ENCODE results near the gene CCDC146. TPM values are rescaled to one million over a fixed set of nuclear protein-coding genes. Genes with fewer than 3 reads are reported as not detected.

The CCDC146 gene
- total RNA-seq, 1 experiment from 2014 or later = 2.2 TPM

DNA sequence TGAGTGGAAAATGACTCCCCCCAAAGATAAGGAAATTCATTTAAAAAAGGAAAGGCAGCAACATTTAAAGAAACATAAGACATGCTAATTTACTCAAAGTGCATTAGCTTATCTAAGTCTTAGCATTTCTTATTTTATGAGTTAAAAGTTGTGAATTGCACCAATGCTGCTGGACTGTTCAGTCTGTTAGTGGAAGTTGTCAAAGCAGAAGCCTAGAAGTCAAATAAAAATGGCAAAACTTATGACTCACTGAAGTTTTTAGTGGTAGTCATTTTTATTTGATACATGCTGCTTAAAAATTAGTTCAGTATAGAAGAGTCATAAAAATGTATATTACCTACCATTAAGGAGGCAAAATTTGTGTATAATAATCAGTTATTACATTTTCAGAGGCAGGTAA lies 168.0 kb downstream of the CCDC146 start:
- no TSS peak for BruUV-seq (replicated peaks)
- no peak for DNase-seq (ENCODE audit: low spot score)
- H3K4me1 ChIP-seq (ENCODE audit: insufficient read depth, low read length, poor library complexity, severe bottlenecking) = no peaks in the 10 kb centered on the region
- intact Hi-C loops (cut with micrococcal nuclease; ENCODE audit: unreplicated experiment) = no loop called here
- H3K36me3 ChIP-seq (ENCODE audit: insufficient read depth, low read length, poor library complexity, severe bottlenecking) = no peaks in the 10 kb centered on the region
- H3K27me3 ChIP-seq (replicated peaks; ENCODE audit: insufficient read depth, low read depth, low read length, poor library complexity) = no peaks in the 10 kb centered on the region
- ChIA-PET CTCF (no interaction called here), POLR2A (ENCODE audit: low non-redundant PET) (no interaction called here)
- H3K9me3 ChIP-seq (ENCODE audit: low read depth, low read length, poor library complexity, severe bottlenecking) = no peaks in the 10 kb centered on the region
- no peak overlapping the region for H3K27ac ChIP-seq (ENCODE audit: low read depth, low read length, poor library complexity, severe bottlenecking)
- TF ChIP-seq, protein P1, sequence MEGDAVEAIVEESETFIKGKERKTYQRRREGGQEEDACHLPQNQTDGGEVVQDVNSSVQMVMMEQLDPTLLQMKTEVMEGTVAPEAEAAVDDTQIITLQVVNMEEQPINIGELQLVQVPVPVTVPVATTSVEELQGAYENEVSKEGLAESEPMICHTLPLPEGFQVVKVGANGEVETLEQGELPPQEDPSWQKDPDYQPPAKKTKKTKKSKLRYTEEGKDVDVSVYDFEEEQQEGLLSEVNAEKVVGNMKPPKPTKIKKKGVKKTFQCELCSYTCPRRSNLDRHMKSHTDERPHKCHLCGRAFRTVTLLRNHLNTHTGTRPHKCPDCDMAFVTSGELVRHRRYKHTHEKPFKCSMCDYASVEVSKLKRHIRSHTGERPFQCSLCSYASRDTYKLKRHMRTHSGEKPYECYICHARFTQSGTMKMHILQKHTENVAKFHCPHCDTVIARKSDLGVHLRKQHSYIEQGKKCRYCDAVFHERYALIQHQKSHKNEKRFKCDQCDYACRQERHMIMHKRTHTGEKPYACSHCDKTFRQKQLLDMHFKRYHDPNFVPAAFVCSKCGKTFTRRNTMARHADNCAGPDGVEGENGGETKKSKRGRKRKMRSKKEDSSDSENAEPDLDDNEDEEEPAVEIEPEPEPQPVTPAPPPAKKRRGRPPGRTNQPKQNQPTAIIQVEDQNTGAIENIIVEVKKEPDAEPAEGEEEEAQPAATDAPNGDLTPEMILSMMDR (conservative IDR thresholded peaks at IDR 0.05; ENCODE audit: low read depth, low read length) = no peak
- no peak for TF ChIP-seq EZH2 (IDR thresholded peaks at IDR 0.05; ENCODE audit: borderline replicate concordance, low read depth, low read length, poor library complexity, severe bottlenecking)
- no peak overlapping the region for H3K4me3 ChIP-seq (ENCODE audit: low read depth, low read length, poor library complexity, severe bottlenecking)

DNA sequence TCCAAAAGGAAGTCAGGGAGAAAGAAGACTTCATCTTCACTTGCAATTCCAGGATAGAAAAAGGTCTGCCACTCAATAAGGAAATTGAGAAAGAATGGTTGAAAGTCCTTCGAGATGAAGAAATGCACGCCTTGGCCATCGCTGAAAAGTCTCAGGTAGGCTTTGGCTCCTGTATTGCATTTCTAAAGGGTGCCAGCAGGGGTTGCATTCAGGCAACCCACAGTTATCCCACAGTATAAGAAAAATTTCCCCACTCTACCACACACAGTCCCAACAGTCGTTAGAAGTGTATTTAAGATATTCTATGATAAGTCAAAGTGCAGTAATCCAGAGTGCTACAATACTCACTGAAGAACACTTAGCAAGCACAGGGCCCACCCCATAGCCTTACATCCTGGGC lies 170.6 kb downstream of the CCDC146 start:
- no TSS peak for BruUV-seq (replicated peaks)
- CTCF ChIA-PET = no interaction called here
- Histone ChIP-seq H3K4me3 (ENCODE audit: low read depth, low read length, poor library complexity, severe bottlenecking) (no peak overlapping the region), H3K27ac (ENCODE audit: low read depth, low read length, poor library complexity, severe bottlenecking) (no peak overlapping the region), H3K4me1 (ENCODE audit: insufficient read depth, low read length, poor library complexity, severe bottlenecking) (no peaks in the 10 kb centered on the region), H3K27me3 (replicated peaks; ENCODE audit: insufficient read depth, low read depth, low read length, poor library complexity) (no peaks in the 10 kb centered on the region), H3K9me3 (ENCODE audit: low read depth, low read length, poor library complexity, severe bottlenecking) (peaks cover 8% of the 10 kb centered on the region), H3K36me3 (ENCODE audit: insufficient read depth, low read length, poor library complexity, severe bottlenecking) (no peaks in the 10 kb centered on the region)
- no peak for TF ChIP-seq EZH2 (IDR thresholded peaks at IDR 0.05; ENCODE audit: borderline replicate concordance, low read depth, low read length, poor library complexity, severe bottlenecking)
- TF ChIP-seq, protein P1 (conservative IDR thresholded peaks at IDR 0.05; ENCODE audit: low read depth, low read length) = no peak
- POLR2A ChIA-PET (ENCODE audit: low non-redundant PET) = no interaction called here
- intact Hi-C loops (cut with micrococcal nuclease; ENCODE audit: unreplicated experiment) = no loop called here
- no peak for DNase-seq (ENCODE audit: low spot score)

DNA sequence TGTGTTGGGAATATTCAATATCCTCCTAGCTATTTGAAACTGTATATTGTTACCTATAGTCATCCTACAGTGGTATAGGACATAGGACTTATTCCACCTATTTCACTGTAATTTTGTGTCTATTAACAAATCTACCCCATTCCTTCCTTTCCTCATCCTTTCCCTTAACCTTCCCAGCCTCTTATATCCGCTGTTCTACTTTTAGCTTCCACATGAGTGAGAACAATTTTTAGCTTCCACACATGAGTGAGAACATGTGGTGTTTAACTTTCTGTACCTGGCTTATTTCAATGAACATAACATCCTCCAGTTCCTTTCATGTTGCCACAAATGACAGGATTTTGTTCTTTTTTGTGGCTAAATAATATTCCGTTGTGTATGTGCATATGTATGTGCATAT lies 173.1 kb downstream of the CCDC146 start:
- intact Hi-C loops (cut with micrococcal nuclease; ENCODE audit: unreplicated experiment) = no loop called here
- CTCF ChIA-PET = no interaction called here
- Histone ChIP-seq H3K27me3 (replicated peaks; ENCODE audit: insufficient read depth, low read depth, low read length, poor library complexity) (no peaks in the 10 kb centered on the region), H3K4me3 (ENCODE audit: low read depth, low read length, poor library complexity, severe bottlenecking) (no peak overlapping the region), H3K4me1 (ENCODE audit: insufficient read depth, low read length, poor library complexity, severe bottlenecking) (no peaks in the 10 kb centered on the region), H3K9me3 (ENCODE audit: low read depth, low read length, poor library complexity, severe bottlenecking) (peaks cover 8% of the 10 kb centered on the region), H3K27ac (ENCODE audit: low read depth, low read length, poor library complexity, severe bottlenecking) (no peak overlapping the region), H3K36me3 (ENCODE audit: insufficient read depth, low read length, poor library complexity, severe bottlenecking) (no peaks in the 10 kb centered on the region)
- no peak for DNase-seq (ENCODE audit: low spot score)
- TF ChIP-seq, protein P1 (conservative IDR thresholded peaks at IDR 0.05; ENCODE audit: low read depth, low read length) = no peak
- no peak for TF ChIP-seq EZH2 (IDR thresholded peaks at IDR 0.05; ENCODE audit: borderline replicate concordance, low read depth, low read length, poor library complexity, severe bottlenecking)
- BruUV-seq (replicated peaks) = no TSS peak
- POLR2A ChIA-PET (ENCODE audit: low non-redundant PET) = no interaction called here

Data from A673 (cell line).